BJ (cell line): ENCODE results near the gene HOXB4. TPM values are rescaled to one million over a fixed set of nuclear protein-coding genes. Genes with fewer than 3 reads are reported as not detected.

Source experiments
- CTCF ChIA-PET: fragments of 350-600 bp; formaldehyde crosslinking; extraction: SDS; loops from one replicate; lab custom pipeline; 2021; ENCODE audit warnings: antibody characterized with exemption, inconsistent platforms; lab: Yijun Ruan, JAX
- POLR2A ChIA-PET: fragments of 300-600 bp; sonication (Branson Sonifier 250); formaldehyde crosslinking; extraction: SDS; loops from one replicate; lab custom pipeline; 2021; ENCODE audit warnings: antibody characterized with exemption; lab: Charles Lee
- DNase-seq: peaks from one replicate; pipeline ENCODE4 v3.0.0-alpha.2; 2011; ENCODE audit warnings: low read depth
- H3K27me3 ChIP-seq: 2 replicates; pipeline ENCODE4 v1.6.0; 2011; ENCODE audit warnings: low read length; ENCODE audit not compliant: control insufficient read depth, insufficient read depth
- H3K36me3 ChIP-seq: 2 replicates; pipeline ENCODE4 v1.5.1; 2011; ENCODE audit warnings: low read length; ENCODE audit not compliant: control insufficient read depth, insufficient read depth
- H3K4me3 ChIP-seq: 2 replicates; pipeline ENCODE4 v1.5.1; 2011; ENCODE audit warnings: low read depth, mild to moderate bottlenecking, control low read depth, low read length
- polyA plus RNA-seq: library from polyadenylated mRNA; depleted of rRNA; stranded (reverse); fragments of >200 nt; gene quantifications from 2 replicates; pipeline ENCODE4 v1.2.3, GENCODE V29; 2011
- TF ChIP-seq, protein P1 (sequence below): IDR thresholded peaks from 2 replicates; pipeline ENCODE4 v1.5.1; 2011; ENCODE audit warnings: low read depth, mild to moderate bottlenecking, control low read depth, inconsistent platforms, low read length, moderate library complexity; ENCODE audit not compliant: insufficient read depth

The HOXB4 gene
- polyA plus RNA-seq, 1 experiment = not detected

DNA sequence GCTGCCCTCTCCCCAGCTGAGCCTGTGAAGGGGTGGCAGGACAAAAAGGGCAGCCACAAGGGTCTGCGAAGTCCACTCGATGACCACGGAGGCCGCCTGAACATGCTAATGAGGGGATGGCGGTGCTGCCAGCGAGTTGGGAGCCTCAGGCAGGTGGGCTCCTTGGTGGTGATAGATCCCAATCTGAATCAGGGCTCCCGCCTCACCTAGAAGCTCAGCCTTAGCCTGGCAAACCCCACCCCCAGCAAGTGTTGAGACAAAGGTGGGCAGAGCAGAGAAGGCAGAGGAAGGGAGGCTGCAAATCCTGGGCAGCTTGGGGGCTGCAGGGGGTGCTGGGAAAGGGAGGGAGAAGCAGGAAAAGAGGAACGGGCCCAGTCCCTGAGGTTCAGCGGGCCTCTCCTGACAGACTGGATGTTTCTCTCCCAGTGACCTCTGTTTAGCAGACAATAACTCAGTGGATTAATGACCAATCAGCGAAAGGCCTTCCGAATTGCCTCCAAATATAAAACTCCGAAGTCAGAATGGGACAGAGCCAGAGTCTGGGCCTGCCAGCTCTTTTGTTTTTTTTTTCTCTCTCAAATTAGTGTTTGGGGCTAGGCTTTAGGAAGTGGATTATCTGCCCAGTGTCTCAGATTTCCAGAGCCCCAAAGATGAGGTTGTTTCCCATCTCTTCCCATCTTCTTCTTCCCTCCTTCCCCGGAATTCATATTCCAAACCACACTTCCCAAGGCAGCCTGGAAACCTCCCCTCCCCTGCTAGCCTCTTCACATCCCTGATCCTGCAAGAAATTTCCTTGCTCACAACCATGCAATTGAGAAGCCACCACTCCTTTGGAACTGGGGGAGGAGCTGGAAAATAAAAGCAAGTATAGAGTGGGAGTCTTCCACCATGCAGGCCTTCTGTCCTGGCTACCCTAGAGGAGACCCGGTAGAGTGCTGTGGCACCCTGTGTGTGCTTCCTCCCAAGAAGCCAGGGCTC, 18.0 kb downstream of the HOXB4 start:
- H3K36me3 ChIP-seq = no peaks in the 10 kb centered on the region
- TF ChIP-seq, protein P1, sequence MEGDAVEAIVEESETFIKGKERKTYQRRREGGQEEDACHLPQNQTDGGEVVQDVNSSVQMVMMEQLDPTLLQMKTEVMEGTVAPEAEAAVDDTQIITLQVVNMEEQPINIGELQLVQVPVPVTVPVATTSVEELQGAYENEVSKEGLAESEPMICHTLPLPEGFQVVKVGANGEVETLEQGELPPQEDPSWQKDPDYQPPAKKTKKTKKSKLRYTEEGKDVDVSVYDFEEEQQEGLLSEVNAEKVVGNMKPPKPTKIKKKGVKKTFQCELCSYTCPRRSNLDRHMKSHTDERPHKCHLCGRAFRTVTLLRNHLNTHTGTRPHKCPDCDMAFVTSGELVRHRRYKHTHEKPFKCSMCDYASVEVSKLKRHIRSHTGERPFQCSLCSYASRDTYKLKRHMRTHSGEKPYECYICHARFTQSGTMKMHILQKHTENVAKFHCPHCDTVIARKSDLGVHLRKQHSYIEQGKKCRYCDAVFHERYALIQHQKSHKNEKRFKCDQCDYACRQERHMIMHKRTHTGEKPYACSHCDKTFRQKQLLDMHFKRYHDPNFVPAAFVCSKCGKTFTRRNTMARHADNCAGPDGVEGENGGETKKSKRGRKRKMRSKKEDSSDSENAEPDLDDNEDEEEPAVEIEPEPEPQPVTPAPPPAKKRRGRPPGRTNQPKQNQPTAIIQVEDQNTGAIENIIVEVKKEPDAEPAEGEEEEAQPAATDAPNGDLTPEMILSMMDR = no peak
- peaks cover 52% of the 10 kb centered on the region for H3K27me3 ChIP-seq
- no peak for DNase-seq
- ChIA-PET POLR2A (no interaction called here), CTCF (interaction anchor here (0.7 kb wide), 1 partner anchor 13 kb away, joined by 3 read pairs; no protein-coding TSS in a partner anchor)
- no peak overlapping the region for H3K4me3 ChIP-seq

DNA sequence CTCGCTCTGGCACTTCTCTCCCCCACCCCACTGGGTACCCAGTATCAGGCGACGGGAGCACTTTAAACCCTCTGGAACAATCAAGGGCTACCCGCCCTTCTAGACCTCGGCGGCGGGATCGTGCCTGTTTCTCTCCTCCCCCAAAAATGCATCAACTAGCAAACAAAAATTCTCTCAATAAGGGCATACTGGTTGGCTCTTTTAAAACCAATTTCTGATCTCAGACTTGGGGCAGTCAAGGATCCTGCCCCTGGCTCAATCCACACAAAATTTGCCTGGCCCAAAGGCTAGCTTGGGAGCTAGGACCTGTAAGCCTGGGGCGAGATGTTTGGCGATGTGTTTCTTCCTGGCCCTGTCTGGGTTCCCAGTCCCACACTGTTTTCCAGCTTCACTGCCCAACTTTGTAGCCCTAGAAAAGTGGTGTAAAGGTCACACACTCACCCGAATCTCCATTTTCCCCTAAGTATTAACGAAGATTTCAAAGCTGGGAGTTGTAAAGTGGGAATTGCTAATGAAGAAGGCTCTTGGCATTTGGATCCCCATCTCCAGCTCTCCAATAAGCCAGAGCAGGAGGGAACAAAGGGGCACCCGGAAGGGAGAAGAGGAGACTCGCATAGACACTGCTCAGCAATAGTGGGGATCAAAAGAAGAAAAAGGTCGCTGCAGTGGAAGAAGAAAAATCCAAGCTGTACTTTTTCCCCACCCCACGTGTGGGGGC, 18.9 kb downstream of the HOXB4 start:
- H3K36me3 ChIP-seq = no peaks in the 10 kb centered on the region
- DNase-seq = no peak
- ChIA-PET CTCF (interaction anchor here (0.7 kb wide), 1 partner anchor 279 kb away, joined by 3 read pairs; no protein-coding TSS in a partner anchor), POLR2A (no interaction called here)
- TF ChIP-seq, protein P1 = no peak
- H3K27me3 ChIP-seq = peaks cover 49% of the 10 kb centered on the region
- H3K4me3 ChIP-seq = no peak overlapping the region

DNA sequence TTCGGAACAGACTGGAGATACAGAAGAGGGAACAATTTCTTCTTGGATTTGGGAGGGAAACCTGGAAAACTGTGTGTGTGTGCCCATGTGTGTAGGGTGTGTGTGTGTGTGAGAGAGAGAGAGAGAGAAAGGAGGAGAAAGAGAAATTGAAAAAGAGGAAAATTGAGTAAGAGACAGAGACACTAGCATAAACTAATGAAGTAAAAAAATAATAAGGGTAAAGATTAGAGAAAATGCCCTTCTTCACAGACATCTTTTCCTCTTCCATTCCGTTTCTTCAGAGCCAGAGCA, 19.4 kb downstream of the HOXB4 start:
- POLR2A ChIA-PET = no interaction called here
- CTCF ChIA-PET = interaction anchor here (0.7 kb wide), 1 partner anchor 278 kb away, joined by 3 read pairs; no protein-coding TSS in a partner anchor
- TF ChIP-seq, protein P1 = no peak
- no peaks in the 10 kb centered on the region for H3K36me3 ChIP-seq
- no peak for DNase-seq
- no peak overlapping the region for H3K4me3 ChIP-seq
- H3K27me3 ChIP-seq = peaks cover 49% of the 10 kb centered on the region

DNA sequence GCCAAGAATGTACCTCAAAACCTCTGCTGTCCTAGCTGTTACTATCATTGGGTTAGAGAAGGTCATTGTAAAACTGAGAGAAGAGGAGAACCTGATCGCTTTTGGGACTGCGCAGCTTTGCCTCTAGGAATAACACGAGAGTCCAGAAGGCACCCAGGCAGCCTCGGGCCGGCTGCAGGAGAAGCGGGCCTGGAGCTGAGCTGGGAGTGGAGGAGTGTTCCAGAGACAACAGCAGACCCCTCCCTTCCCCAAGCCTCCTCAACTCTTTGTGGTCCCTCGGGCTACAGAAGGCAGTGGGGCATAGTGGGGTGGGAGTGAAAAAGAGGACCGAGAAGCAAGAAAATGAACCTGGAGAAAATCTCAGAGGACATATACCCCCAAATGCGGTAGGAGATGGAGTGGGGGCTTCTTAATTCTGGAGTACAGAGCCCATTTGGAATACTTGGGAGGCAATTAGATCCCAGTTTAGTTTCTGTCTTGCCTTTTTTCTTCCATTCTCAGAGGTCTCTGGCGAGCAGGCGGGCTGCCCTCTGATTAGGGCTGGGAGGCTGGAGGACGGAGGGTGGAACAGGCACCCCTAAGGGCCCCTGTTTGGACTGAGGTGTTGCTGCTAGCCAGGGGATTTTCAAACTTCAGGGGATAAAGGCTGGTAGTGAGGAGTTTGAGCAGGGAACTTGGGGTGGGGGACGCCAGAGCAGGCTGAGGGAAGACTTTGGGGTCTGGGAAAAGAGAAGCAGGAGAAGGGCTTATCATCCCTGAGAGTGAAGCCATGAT, 19.9 kb downstream of the HOXB4 start:
- no peaks in the 10 kb centered on the region for H3K36me3 ChIP-seq
- TF ChIP-seq, protein P1 = no peak
- POLR2A ChIA-PET = no interaction called here
- H3K4me3 ChIP-seq = no peak overlapping the region
- peaks cover 44% of the 10 kb centered on the region for H3K27me3 ChIP-seq
- CTCF ChIA-PET = no interaction called here
- no peak for DNase-seq
